ENCODE measurements around the gene MFSD12.

DNA sequence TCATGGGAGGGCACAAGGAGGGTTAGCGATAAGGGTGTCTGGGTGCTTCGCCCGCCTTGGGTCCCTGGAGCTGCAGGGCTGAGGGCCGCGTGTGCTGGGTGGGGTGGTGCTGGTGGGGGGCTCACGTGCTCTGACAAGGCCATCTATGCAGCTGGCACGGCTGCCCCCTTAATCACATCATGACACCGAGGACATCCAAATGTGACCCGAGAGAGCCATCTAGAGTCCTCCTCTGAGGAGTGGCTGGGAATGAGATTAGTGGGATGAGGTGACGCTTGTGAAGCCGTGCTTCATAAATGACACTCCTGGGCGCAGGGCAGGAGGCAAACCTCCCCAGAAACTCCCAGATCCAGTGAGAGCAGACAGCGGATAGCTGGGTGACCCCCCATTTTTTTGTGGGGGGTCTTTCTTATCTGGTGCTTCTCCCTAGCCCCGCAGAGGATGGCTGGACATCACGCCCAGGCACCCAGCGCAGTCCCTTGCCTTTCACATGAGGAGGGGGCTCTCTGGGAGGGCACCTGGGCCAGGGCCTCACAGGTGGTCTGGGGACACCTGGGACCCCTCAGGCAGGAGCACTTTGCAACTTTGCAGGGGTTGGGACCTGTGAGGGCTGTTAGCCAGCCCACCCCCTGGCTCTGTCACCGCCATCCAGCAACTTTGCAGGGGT lies 44.7 kb downstream of the MFSD12 start:
- TF ChIP-seq, protein P1, sequence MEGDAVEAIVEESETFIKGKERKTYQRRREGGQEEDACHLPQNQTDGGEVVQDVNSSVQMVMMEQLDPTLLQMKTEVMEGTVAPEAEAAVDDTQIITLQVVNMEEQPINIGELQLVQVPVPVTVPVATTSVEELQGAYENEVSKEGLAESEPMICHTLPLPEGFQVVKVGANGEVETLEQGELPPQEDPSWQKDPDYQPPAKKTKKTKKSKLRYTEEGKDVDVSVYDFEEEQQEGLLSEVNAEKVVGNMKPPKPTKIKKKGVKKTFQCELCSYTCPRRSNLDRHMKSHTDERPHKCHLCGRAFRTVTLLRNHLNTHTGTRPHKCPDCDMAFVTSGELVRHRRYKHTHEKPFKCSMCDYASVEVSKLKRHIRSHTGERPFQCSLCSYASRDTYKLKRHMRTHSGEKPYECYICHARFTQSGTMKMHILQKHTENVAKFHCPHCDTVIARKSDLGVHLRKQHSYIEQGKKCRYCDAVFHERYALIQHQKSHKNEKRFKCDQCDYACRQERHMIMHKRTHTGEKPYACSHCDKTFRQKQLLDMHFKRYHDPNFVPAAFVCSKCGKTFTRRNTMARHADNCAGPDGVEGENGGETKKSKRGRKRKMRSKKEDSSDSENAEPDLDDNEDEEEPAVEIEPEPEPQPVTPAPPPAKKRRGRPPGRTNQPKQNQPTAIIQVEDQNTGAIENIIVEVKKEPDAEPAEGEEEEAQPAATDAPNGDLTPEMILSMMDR (IDR thresholded peaks at IDR 0.05; ENCODE audit: extremely low read depth in 1 of 2, insufficient read depth in 1 of 2, low read depth in 1 of 2, low read length in 2 of 2), result no peak
- no peak for TF ChIP-seq MYC (IDR thresholded peaks at IDR 0.05; ENCODE audit: low read depth, low read length)

All from endothelial cell of umbilical vein (primary cell).